ENCODE measurements around the gene ELF1. TPM values are rescaled to one million over a fixed set of nuclear protein-coding genes. Genes with fewer than 3 reads are reported as not detected.

ELF1 gene
- total RNA-seq, 1 experiment from 2014 or later = 18.7 TPM

DNA sequence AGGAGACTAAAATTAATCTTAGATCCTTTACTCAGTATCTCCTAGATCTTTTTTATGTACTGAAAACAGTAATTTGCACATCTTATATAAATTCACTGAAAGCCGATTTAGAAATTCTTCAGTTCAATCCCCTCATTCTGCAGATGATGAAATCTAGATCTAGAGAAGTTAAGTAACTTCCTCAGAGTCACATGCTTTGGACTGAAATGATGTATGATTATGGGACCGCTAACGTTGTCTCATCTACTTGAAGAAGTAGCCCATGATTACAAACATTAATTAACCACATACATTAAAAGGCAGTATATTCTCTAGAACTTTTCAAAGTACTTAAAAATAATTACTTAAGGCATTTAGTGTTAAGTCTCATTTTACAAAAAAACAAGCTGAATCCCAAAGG is 37.8 kb downstream of the ELF1 start (continued):
- no peak for TF ChIP-seq NFYB (CRISPR knock-in tag; conservative IDR thresholded peaks at IDR 0.05; ENCODE audit: low read depth)
- TF ChIP-seq ZNF121 (CRISPR knock-in tag; IDR thresholded peaks at IDR 0.05) = no peak
- TF ChIP-seq NR3C1 (CRISPR knock-in tag; conservative IDR thresholded peaks at IDR 0.05; ENCODE audit: low read depth) = no peak

DNA sequence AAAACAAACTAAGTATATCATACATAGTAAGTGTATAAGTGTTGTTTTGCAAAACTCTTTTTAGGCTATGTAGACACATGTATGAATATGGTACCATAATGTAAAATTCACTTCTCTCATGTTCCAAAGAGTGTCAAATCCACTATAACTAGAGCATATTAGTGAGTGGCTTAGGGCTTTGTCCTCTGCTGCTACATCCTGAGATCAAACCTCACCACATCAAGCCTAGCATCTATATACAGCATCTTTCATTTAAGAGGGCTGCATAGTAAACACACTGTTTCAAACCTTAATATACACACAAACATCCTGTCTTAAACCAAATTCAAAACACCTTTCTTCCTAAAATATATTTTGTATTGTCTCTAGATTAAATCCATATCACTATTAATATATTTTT is 38.7 kb downstream of the ELF1 start:
- no peak for ATAC-seq
- H3K9me3 Mint-ChIP-seq = no peaks in the 10 kb centered on the region
- ChIA-PET CTCF (no interaction called here), POLR2A (no interaction called here)
- TF ChIP-seq FOXK1 (CRISPR knock-in tag; IDR thresholded peaks at IDR 0.05) = no peak
- TF ChIP-seq, protein P1, sequence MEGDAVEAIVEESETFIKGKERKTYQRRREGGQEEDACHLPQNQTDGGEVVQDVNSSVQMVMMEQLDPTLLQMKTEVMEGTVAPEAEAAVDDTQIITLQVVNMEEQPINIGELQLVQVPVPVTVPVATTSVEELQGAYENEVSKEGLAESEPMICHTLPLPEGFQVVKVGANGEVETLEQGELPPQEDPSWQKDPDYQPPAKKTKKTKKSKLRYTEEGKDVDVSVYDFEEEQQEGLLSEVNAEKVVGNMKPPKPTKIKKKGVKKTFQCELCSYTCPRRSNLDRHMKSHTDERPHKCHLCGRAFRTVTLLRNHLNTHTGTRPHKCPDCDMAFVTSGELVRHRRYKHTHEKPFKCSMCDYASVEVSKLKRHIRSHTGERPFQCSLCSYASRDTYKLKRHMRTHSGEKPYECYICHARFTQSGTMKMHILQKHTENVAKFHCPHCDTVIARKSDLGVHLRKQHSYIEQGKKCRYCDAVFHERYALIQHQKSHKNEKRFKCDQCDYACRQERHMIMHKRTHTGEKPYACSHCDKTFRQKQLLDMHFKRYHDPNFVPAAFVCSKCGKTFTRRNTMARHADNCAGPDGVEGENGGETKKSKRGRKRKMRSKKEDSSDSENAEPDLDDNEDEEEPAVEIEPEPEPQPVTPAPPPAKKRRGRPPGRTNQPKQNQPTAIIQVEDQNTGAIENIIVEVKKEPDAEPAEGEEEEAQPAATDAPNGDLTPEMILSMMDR (IDR thresholded peaks at IDR 0.05) = no peak
- TF ChIP-seq MXD4 (CRISPR knock-in tag; IDR thresholded peaks at IDR 0.05; ENCODE audit: borderline replicate concordance) = no peak
- TF ChIP-seq TEAD1 (CRISPR knock-in tag; IDR thresholded peaks at IDR 0.05) = no peak
- TF ChIP-seq NFYB (CRISPR knock-in tag; conservative IDR thresholded peaks at IDR 0.05; ENCODE audit: low read depth) = no peak
- no peak for TF ChIP-seq NR1H2 (CRISPR knock-in tag; IDR thresholded peaks at IDR 0.05)
- TF ChIP-seq, protein P2, sequence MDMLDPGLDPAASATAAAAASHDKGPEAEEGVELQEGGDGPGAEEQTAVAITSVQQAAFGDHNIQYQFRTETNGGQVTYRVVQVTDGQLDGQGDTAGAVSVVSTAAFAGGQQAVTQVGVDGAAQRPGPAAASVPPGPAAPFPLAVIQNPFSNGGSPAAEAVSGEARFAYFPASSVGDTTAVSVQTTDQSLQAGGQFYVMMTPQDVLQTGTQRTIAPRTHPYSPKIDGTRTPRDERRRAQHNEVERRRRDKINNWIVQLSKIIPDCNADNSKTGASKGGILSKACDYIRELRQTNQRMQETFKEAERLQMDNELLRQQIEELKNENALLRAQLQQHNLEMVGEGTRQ (CRISPR knock-in tag; IDR thresholded peaks at IDR 0.05) = no peak
- TF ChIP-seq ATF1 (CRISPR knock-in tag; IDR thresholded peaks at IDR 0.05) = no peak
- TF ChIP-seq, protein P3, sequence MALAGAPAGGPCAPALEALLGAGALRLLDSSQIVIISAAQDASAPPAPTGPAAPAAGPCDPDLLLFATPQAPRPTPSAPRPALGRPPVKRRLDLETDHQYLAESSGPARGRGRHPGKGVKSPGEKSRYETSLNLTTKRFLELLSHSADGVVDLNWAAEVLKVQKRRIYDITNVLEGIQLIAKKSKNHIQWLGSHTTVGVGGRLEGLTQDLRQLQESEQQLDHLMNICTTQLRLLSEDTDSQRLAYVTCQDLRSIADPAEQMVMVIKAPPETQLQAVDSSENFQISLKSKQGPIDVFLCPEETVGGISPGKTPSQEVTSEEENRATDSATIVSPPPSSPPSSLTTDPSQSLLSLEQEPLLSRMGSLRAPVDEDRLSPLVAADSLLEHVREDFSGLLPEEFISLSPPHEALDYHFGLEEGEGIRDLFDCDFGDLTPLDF (CRISPR knock-in tag; IDR thresholded peaks at IDR 0.05) = no peak
- TF ChIP-seq, protein P4, sequence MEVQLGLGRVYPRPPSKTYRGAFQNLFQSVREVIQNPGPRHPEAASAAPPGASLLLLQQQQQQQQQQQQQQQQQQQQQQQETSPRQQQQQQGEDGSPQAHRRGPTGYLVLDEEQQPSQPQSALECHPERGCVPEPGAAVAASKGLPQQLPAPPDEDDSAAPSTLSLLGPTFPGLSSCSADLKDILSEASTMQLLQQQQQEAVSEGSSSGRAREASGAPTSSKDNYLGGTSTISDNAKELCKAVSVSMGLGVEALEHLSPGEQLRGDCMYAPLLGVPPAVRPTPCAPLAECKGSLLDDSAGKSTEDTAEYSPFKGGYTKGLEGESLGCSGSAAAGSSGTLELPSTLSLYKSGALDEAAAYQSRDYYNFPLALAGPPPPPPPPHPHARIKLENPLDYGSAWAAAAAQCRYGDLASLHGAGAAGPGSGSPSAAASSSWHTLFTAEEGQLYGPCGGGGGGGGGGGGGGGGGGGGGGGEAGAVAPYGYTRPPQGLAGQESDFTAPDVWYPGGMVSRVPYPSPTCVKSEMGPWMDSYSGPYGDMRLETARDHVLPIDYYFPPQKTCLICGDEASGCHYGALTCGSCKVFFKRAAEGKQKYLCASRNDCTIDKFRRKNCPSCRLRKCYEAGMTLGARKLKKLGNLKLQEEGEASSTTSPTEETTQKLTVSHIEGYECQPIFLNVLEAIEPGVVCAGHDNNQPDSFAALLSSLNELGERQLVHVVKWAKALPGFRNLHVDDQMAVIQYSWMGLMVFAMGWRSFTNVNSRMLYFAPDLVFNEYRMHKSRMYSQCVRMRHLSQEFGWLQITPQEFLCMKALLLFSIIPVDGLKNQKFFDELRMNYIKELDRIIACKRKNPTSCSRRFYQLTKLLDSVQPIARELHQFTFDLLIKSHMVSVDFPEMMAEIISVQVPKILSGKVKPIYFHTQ (CRISPR knock-in tag; IDR thresholded peaks at IDR 0.05) = no peak
- TF ChIP-seq ELF4 (CRISPR knock-in tag; IDR thresholded peaks at IDR 0.05; ENCODE audit: low read depth) = no peak
- TF ChIP-seq, protein P5, sequence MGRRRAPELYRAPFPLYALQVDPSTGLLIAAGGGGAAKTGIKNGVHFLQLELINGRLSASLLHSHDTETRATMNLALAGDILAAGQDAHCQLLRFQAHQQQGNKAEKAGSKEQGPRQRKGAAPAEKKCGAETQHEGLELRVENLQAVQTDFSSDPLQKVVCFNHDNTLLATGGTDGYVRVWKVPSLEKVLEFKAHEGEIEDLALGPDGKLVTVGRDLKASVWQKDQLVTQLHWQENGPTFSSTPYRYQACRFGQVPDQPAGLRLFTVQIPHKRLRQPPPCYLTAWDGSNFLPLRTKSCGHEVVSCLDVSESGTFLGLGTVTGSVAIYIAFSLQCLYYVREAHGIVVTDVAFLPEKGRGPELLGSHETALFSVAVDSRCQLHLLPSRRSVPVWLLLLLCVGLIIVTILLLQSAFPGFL (CRISPR knock-in tag; IDR thresholded peaks at IDR 0.05; ENCODE audit: borderline replicate concordance) = no peak
- DNase-seq (ENCODE audit: low spot score) = no peak
- H3K36me3 Mint-ChIP-seq = no peaks in the 10 kb centered on the region
- no peaks in the 10 kb centered on the region for H3K27me3 Mint-ChIP-seq (ENCODE audit: low read depth)
- H3K4me1 Mint-ChIP-seq = peaks cover 21% of the 10 kb centered on the region
- no peak overlapping the region for H3K27ac Mint-ChIP-seq
- no peak overlapping the region for H3K4me3 Mint-ChIP-seq

DNA sequence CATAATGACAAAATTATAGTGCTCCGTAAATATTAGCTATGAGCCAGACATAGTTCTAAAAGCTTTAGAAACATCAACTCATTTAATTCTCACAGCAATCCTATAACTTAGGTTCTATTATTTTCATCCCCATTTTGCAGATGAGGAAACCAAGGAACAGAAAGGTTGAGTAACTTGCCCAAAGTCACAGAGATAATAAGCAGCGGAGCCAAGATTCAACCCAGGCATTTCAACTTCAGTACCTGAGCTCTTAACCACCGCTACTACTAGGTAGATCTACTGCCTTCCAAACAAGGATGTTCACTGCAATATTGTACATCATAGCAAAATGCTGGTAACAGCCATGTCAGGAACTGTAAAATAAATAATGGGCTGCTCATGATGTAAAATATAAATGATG is 39.9 kb downstream of the ELF1 start:
- ATAC-seq (no peak), DNase-seq (ENCODE audit: low spot score) (no peak)
- no peak overlapping the region for H3K4me3 Mint-ChIP-seq
- H3K27ac Mint-ChIP-seq = no peak overlapping the region
- POLR2A ChIA-PET = no interaction called here
- H3K36me3 Mint-ChIP-seq = no peaks in the 10 kb centered on the region
- peaks cover 28% of the 10 kb centered on the region for H3K4me1 Mint-ChIP-seq
- H3K9me3 Mint-ChIP-seq = no peaks in the 10 kb centered on the region
- CTCF ChIA-PET = interaction anchor here (0.6 kb wide), 1 partner anchor 1967 kb away, joined by 3 read pairs; no protein-coding TSS in a partner anchor
- H3K27me3 Mint-ChIP-seq (ENCODE audit: low read depth) = no peaks in the 10 kb centered on the region
- TF ChIP-seq JUN (CRISPR knock-in tag; IDR thresholded peaks at IDR 0.05) = no peak
- TF ChIP-seq TEAD4 (CRISPR knock-in tag; IDR thresholded peaks at IDR 0.05) = no peak
- TF ChIP-seq CREM (CRISPR knock-in tag; IDR thresholded peaks at IDR 0.05) = no peak
- TF ChIP-seq ATF1 (CRISPR knock-in tag; IDR thresholded peaks at IDR 0.05) = no peak
- no peak for TF ChIP-seq ZNF121 (CRISPR knock-in tag; IDR thresholded peaks at IDR 0.05)
- TF ChIP-seq, protein P6, sequence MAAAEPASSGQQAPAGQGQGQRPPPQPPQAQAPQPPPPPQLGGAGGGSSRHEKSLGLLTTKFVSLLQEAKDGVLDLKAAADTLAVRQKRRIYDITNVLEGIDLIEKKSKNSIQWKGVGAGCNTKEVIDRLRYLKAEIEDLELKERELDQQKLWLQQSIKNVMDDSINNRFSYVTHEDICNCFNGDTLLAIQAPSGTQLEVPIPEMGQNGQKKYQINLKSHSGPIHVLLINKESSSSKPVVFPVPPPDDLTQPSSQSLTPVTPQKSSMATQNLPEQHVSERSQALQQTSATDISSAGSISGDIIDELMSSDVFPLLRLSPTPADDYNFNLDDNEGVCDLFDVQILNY (CRISPR knock-in tag; IDR thresholded peaks at IDR 0.05) = no peak
- TF ChIP-seq ZNF263 (CRISPR knock-in tag; IDR thresholded peaks at IDR 0.05; ENCODE audit: low read depth) = no peak
- TF ChIP-seq, protein P7, sequence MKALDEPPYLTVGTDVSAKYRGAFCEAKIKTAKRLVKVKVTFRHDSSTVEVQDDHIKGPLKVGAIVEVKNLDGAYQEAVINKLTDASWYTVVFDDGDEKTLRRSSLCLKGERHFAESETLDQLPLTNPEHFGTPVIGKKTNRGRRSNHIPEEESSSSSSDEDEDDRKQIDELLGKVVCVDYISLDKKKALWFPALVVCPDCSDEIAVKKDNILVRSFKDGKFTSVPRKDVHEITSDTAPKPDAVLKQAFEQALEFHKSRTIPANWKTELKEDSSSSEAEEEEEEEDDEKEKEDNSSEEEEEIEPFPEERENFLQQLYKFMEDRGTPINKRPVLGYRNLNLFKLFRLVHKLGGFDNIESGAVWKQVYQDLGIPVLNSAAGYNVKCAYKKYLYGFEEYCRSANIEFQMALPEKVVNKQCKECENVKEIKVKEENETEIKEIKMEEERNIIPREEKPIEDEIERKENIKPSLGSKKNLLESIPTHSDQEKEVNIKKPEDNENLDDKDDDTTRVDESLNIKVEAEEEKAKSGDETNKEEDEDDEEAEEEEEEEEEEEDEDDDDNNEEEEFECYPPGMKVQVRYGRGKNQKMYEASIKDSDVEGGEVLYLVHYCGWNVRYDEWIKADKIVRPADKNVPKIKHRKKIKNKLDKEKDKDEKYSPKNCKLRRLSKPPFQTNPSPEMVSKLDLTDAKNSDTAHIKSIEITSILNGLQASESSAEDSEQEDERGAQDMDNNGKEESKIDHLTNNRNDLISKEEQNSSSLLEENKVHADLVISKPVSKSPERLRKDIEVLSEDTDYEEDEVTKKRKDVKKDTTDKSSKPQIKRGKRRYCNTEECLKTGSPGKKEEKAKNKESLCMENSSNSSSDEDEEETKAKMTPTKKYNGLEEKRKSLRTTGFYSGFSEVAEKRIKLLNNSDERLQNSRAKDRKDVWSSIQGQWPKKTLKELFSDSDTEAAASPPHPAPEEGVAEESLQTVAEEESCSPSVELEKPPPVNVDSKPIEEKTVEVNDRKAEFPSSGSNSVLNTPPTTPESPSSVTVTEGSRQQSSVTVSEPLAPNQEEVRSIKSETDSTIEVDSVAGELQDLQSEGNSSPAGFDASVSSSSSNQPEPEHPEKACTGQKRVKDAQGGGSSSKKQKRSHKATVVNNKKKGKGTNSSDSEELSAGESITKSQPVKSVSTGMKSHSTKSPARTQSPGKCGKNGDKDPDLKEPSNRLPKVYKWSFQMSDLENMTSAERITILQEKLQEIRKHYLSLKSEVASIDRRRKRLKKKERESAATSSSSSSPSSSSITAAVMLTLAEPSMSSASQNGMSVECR (CRISPR knock-in tag; IDR thresholded peaks at IDR 0.05; ENCODE audit: borderline replicate concordance) = no peak
- TF ChIP-seq EMX1 (CRISPR knock-in tag; IDR thresholded peaks at IDR 0.05) = no peak

Data from WTC11 (cell line).